GM12878 (cell line): Measurements from ENCODE around the gene LAT. TPM values are rescaled to one million over a fixed set of nuclear protein-coding genes. Genes with fewer than 3 reads are reported as not detected.

ENCODE experiments used
- ASH2L ChIP-seq: fragments of 300-600, 200-600 bp; sonication (generic); IDR thresholded peaks from 2 replicates; pipeline ENCODE4 v1.6.1; 2017; ENCODE audit warnings: low read depth, mild to moderate bottlenecking, borderline replicate concordance
- BACH1 ChIP-seq: fragments of 450-650 bp; IDR thresholded peaks from 2 replicates; pipeline ENCODE4 v1.6.1; 2017; ENCODE audit warnings: mild to moderate bottlenecking, borderline replicate concordance
- CEBPB ChIP-seq, 2 experiments: fragments of 150-350 bp in 1 of 2; IDR thresholded peaks; 2 replicates each; pipeline ENCODE4 v1.6.1; 2012 to 2014; ENCODE audit warnings: low read depth in 2 of 2, low read length in 2 of 2, borderline replicate concordance in 1 of 2, inconsistent platforms in 1 of 2
- CHD2 ChIP-seq: IDR thresholded peaks from 2 replicates; pipeline ENCODE4 v1.6.1; 2011; ENCODE audit warnings: low read depth, low read length, improper control_type of control experiment, borderline replicate concordance
- CHD4 ChIP-seq: fragments of 200-600 bp; sonication (generic); IDR thresholded peaks from 2 replicates; pipeline ENCODE4 v1.6.1; 2016; ENCODE audit warnings: mild to moderate bottlenecking
- CTCF ChIP-seq, 3 experiments: IDR thresholded peaks in 2 of 3; conservative IDR thresholded peaks in 1 of 3; 2 replicates each; pipeline ENCODE4 v1.5.1; 2011; ENCODE audit warnings: low read depth in 3 of 3, low read length in 3 of 3, mild to moderate bottlenecking in 3 of 3, control low read depth in 2 of 3, moderate library complexity in 2 of 3, inconsistent platforms in 1 of 3, mixed read lengths in 1 of 3; ENCODE audit not compliant: control insufficient read depth in 2 of 3, insufficient read depth in 1 of 3; ENCODE audit errors: extremely low read depth in 1 of 3
- FOS ChIP-seq: IDR thresholded peaks from 3 replicates; pipeline ENCODE4 v1.6.1; 2011; ENCODE audit warnings: borderline replicate concordance; ENCODE audit not compliant: insufficient read length; ENCODE audit errors: extremely low read depth
- JUNB ChIP-seq: IDR thresholded peaks from 2 replicates; pipeline ENCODE4 v1.6.1; 2016; ENCODE audit warnings: antibody characterized with exemption, mild to moderate bottlenecking
- KDM1A ChIP-seq: fragments of 200-600 bp; sonication (generic); IDR thresholded peaks from 2 replicates; pipeline ENCODE4 v1.6.1; 2016; ENCODE audit warnings: borderline replicate concordance
- NFXL1 ChIP-seq: fragments of 450-650 bp; IDR thresholded peaks from 2 replicates; pipeline ENCODE4 v1.6.1; 2017; ENCODE audit warnings: antibody characterized with exemption, mild to moderate bottlenecking, borderline replicate concordance
- NR2C2 ChIP-seq: IDR thresholded peaks from 2 replicates; pipeline ENCODE4 v1.6.1; 2011; ENCODE audit warnings: borderline replicate concordance, low read depth; ENCODE audit not compliant: control insufficient read depth, insufficient read length
- POLR2AphosphoS2 ChIP-seq: IDR thresholded peaks from 2 replicates; pipeline ENCODE4 v1.6.1; 2011; ENCODE audit warnings: low read depth, mild to moderate bottlenecking, low read length, improper control_type of control experiment, moderate library complexity
- RAD21 ChIP-seq: IDR thresholded peaks from 2 replicates; pipeline ENCODE4 v1.6.1; 2011; ENCODE audit warnings: mild to moderate bottlenecking, low read depth, low read length, moderate library complexity; ENCODE audit not compliant: insufficient read depth
- RB1 ChIP-seq: fragments of 450-650 bp; formaldehyde crosslinking; IDR thresholded peaks from 2 replicates; pipeline ENCODE4 v1.6.1; 2017; ENCODE audit warnings: mild to moderate bottlenecking, borderline replicate concordance
- RCOR1 ChIP-seq: conservative IDR thresholded peaks from 2 replicates; pipeline ENCODE4 v1.6.1; 2012; ENCODE audit warnings: low read depth, low read length, improper control_type of control experiment
- RUNX3 ChIP-seq: IDR thresholded peaks from 2 replicates; pipeline ENCODE4 v1.6.1; 2012; ENCODE audit warnings: low read length, inconsistent platforms
- SRF ChIP-seq, 2 experiments: IDR thresholded peaks; 2 replicates each; pipeline ENCODE4 v1.6.1; 2011; ENCODE audit warnings: low read depth in 2 of 2, low read length in 2 of 2, mild to moderate bottlenecking in 1 of 2, moderate library complexity in 1 of 2
- TARDBP ChIP-seq: IDR thresholded peaks from 2 replicates; pipeline ENCODE4 v1.6.1; 2016; ENCODE audit warnings: borderline replicate concordance
- YBX1 ChIP-seq: fragments of 450-650 bp; IDR thresholded peaks from 2 replicates; pipeline ENCODE4 v1.6.1; 2016; ENCODE audit warnings: antibody characterized with exemption
- ZBED1 ChIP-seq: IDR thresholded peaks from 2 replicates; pipeline ENCODE4 v1.6.1; 2016; ENCODE audit warnings: borderline replicate concordance
- ZNF207 ChIP-seq: fragments of 450-650 bp; IDR thresholded peaks from 2 replicates; pipeline ENCODE4 v1.6.1; 2014; ENCODE audit warnings: antibody characterized with exemption, mild to moderate bottlenecking, borderline replicate concordance
- ZNF217 ChIP-seq: fragments of 450-650 bp; IDR thresholded peaks from 2 replicates; pipeline ENCODE4 v1.6.1; 2017; ENCODE audit warnings: antibody characterized with exemption, mild to moderate bottlenecking
- ZNF24 ChIP-seq: fragments of 450-650 bp; IDR thresholded peaks from 2 replicates; pipeline ENCODE4 v1.6.1; 2017; ENCODE audit warnings: antibody characterized with exemption, mild to moderate bottlenecking
- ZNF274 ChIP-seq: IDR thresholded peaks from one replicate; pipeline ENCODE4 v1.8.0; 2011; ENCODE audit not compliant: insufficient read length, insufficient read depth
- ZNF622 ChIP-seq: fragments of 450-650 bp; IDR thresholded peaks from 2 replicates; pipeline ENCODE4 v1.6.1; 2017; ENCODE audit warnings: mild to moderate bottlenecking, inconsistent platforms
- polyA plus RNA-seq, 11 experiments: library from polyadenylated mRNA; depleted of rRNA in 4 of 11; unstranded in 6 of 11; stranded (reverse) in 5 of 11; fragments of >200 nt; fragmentation: Nextera tagmentation in 4 of 11; fragmentation: Illumina TruSeq in 1 of 11; extraction: Ambion mirVana in 4 of 11; extraction: Trizol in 1 of 11; gene quantifications; 1 replicate in 1 of 11; 2 replicates in 10 of 11; pipeline versions ENCODE4 v1.2.1 to v1.2.3, GENCODE V29; 2011 to 2016; ENCODE audit warnings: inconsistent platforms in 2 of 11, missing spikeins in 2 of 11, low read depth in 1 of 11
- total RNA-seq, 4 experiments: library from RNA; depleted of rRNA in 3 of 4; stranded (reverse); fragments of >200 nt in 3 of 4; fragmentation: Illumina TruSeq in 1 of 4; extraction: Trizol in 1 of 4; gene quantifications; 2 replicates each; pipeline versions ENCODE4 v1.2.1 to v1.2.3, GENCODE V29; 2013 to 2021
- TF ChIP-seq, protein P1 (sequence below): fragments of 450-650 bp; formaldehyde crosslinking; IDR thresholded peaks from 2 replicates; pipeline ENCODE4 v1.4.0; 2022; ENCODE audit warnings: mild to moderate bottlenecking, moderate library complexity
- TF ChIP-seq, protein P2 (sequence below): fragments of 450-650 bp; IDR thresholded peaks from 2 replicates; pipeline ENCODE4 v1.6.1; 2016; ENCODE audit warnings: mild to moderate bottlenecking

Gene LAT
- total and polyA plus RNA-seq, 10 of the 15 experiments (the other 5 are each of a cell fraction or from before 2014, with no cell fraction given), result 0.39 to 6.9 (median 2.0) TPM

GRCh38 chr16:28974437-28975157 lies 10.3 kb upstream of the LAT start, which contains the start of gene SPNS1 (continued):
- TF ChIP-seq, protein P1, sequence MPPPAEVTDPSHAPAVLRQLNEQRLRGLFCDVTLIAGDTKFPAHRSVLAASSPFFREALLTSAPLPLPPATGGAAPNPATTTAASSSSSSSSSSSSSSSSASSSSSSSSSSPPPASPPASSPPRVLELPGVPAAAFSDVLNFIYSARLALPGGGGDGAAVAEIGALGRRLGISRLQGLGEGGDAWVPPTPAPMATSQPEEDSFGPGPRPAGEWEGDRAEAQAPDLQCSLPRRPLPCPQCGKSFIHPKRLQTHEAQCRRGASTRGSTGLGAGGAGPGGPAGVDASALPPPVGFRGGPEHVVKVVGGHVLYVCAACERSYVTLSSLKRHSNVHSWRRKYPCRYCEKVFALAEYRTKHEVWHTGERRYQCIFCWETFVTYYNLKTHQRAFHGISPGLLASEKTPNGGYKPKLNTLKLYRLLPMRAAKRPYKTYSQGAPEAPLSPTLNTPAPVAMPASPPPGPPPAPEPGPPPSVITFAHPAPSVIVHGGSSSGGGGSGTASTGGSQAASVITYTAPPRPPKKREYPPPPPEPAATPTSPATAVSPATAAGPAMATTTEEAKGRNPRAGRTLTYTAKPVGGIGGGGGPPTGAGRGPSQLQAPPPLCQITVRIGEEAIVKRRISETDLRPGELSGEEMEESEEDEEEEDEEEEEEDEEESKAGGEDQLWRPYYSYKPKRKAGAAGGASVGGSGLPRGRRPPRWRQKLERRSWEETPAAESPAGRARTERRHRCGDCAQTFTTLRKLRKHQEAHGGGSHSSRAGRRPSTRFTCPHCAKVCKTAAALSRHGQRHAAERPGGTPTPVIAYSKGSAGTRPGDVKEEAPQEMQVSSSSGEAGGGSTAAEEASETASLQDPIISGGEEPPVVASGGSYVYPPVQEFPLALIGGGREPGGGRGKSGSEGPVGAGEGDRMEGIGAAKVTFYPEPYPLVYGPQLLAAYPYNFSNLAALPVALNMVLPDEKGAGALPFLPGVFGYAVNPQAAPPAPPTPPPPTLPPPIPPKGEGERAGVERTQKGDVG, result no peak
- TF ChIP-seq TARDBP (peak; percentile 93), ASH2L (no peak), CEBPB (IDR thresholded peaks at IDR 0.05; ENCODE audit: borderline replicate concordance in 1 of 2, low read depth in 2 of 2, low read length in 2 of 2) (no peak), RCOR1 (no peak), YBX1 (no peak), ZNF217 (no peak), SRF (IDR thresholded peaks at IDR 0.05; ENCODE audit: low read depth in 2 of 2, low read length in 2 of 2) (0 out of 4 replicates have a peak, but pooled peaks of 1 of the 2 experiments have one; percentile 49), RAD21 (no peak), CHD2 (peak; percentile 73; the same call in 1 of the 2 replicates), RB1 (no peak; the same call in 1 of the 2 replicates), ZNF24 (0 out of 2 replicates have a peak, but pooled peaks have one; percentile 23), CHD4 (no peak), CTCF (IDR thresholded peaks at IDR 0.05 in 2 of 3, conservative IDR thresholded peaks at IDR 0.05 in 1 of 3; ENCODE audit: control insufficient read depth in 2 of 3, extremely low read depth in 1 of 3, insufficient read depth in 1 of 3, low read depth in 3 of 3, low read length in 3 of 3) (no peak), ZNF622 (no peak), NFXL1 (no peak), KDM1A (no peak), RUNX3 (peak; percentile 79), ZBED1 (no peak), BACH1 (peak; percentile 50; the same call in 1 of the 2 replicates), NR2C2 (no peak), ZNF274 (no peak), JUNB (no peak), POLR2AphosphoS2 (no peak), ZNF207 (peak; percentile 58; the same call in 1 of the 2 replicates), FOS (peak; percentile 51)
- TF ChIP-seq, protein P2, sequence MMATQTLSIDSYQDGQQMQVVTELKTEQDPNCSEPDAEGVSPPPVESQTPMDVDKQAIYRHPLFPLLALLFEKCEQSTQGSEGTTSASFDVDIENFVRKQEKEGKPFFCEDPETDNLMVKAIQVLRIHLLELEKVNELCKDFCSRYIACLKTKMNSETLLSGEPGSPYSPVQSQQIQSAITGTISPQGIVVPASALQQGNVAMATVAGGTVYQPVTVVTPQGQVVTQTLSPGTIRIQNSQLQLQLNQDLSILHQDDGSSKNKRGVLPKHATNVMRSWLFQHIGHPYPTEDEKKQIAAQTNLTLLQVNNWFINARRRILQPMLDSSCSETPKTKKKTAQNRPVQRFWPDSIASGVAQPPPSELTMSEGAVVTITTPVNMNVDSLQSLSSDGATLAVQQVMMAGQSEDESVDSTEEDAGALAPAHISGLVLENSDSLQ, result peak; percentile 88
